Activated T-helper 2 cell treated with anti-CD3 and anti-CD28 coated beads, Interferon-gamma antibody, Interleukin-2, Interleukin-4, amounts not matched to agents 10 μg/mL and 5 μg/mL and 100 μg/mL, durations not matched to agents 14 hours and 24 hours and 36 hours (primary cell): ENCODE measurements around the gene IGFBP7. TPM values are rescaled to one million over a fixed set of nuclear protein-coding genes. Genes with fewer than 3 reads are reported as not detected.

Experiments used
- DNase-seq: peaks from one replicate; pipeline ENCODE4 v3.0.0; 2021; ENCODE audit warnings: low spot score
- H3K27ac Mint-ChIP-seq: one replicate; pipeline ENCODE4 v1.8.0; 2021; ENCODE audit warnings: mixed read lengths
- H3K27me3 Mint-ChIP-seq: one replicate; pipeline ENCODE4 v1.8.0; 2021; ENCODE audit warnings: low read depth, mixed read lengths
- H3K36me3 Mint-ChIP-seq: one replicate; pipeline ENCODE4 v1.8.0; 2021; ENCODE audit warnings: low read depth, mixed read lengths
- H3K4me1 Mint-ChIP-seq: one replicate; pipeline ENCODE4 v1.8.0; 2021; ENCODE audit warnings: low read depth, mixed read lengths
- H3K4me3 Mint-ChIP-seq: one replicate; pipeline ENCODE4 v1.8.0; 2021; ENCODE audit warnings: low read depth, mild to moderate bottlenecking, moderate library complexity, mixed read lengths
- H3K9me3 Mint-ChIP-seq: one replicate; pipeline ENCODE4 v1.8.0; 2021; ENCODE audit warnings: mixed read lengths
- intact Hi-C: fragments of 100-400 bp; cut with micrococcal nuclease; formaldehyde crosslinking; loops from one replicate; pipeline ENCODE4 v1.15.1; 2023
- total RNA-seq: library from RNA; stranded (reverse); gene quantifications from 2 replicates; pipeline ENCODE4 v1.2.3, GENCODE V29; 2022

IGFBP7 gene
- total RNA-seq, result not detected in 2 replicates

GRCh38 chr4:57109847-57110639 lies at the start of gene IGFBP7:
Gene IGFBP7, minus strand, starts transcription at chr4:57110385. Its CDS starts 34 bp downstream, at chr4:57110351.
- intact Hi-C loops, result loop anchor here (2.0 kb wide), 1 partner anchor 53 kb away; no protein-coding TSS in a partner anchor
- Mint-ChIP-seq H3K27ac (no peak within 1 kb of the TSS), H3K9me3 (no peaks in the 10 kb centered on the region), H3K4me1 (peaks cover 10% of the 10 kb centered on the region), H3K4me3 (peak within 1 kb of the TSS; percentile 79), H3K27me3 (peaks cover 69% of the 10 kb centered on the region), H3K36me3 (no peaks in the 10 kb centered on the region)
- no peak for DNase-seq

- H3K4me3 Mint-ChIP-seq, result no peak overlapping the region
- intact Hi-C loops, result no loop called here
- H3K27ac Mint-ChIP-seq, result no peak overlapping the region
- peaks cover 17% of the 10 kb centered on the region for H3K27me3 Mint-ChIP-seq
- H3K4me1 Mint-ChIP-seq, result peaks cover 9% of the 10 kb centered on the region
- no peak for DNase-seq
- no peaks in the 10 kb centered on the region for H3K36me3 Mint-ChIP-seq
- no peaks in the 10 kb centered on the region for H3K9me3 Mint-ChIP-seq
Measured at GRCh38 chr4:57159866-57160265, 49.7 kb upstream of the IGFBP7 start.

- H3K9me3 Mint-ChIP-seq, result no peaks in the 10 kb centered on the region
- peaks cover 8% of the 10 kb centered on the region for H3K27me3 Mint-ChIP-seq
- intact Hi-C loops, result no loop called here
- H3K4me3 Mint-ChIP-seq, result no peak overlapping the region
- no peak overlapping the region for H3K27ac Mint-ChIP-seq
- DNase-seq, result no peak
- H3K36me3 Mint-ChIP-seq, result no peaks in the 10 kb centered on the region
- H3K4me1 Mint-ChIP-seq, result peaks cover 5% of the 10 kb centered on the region
Measured at GRCh38 chr4:57158762-57159161, 48.6 kb upstream of the IGFBP7 start.

- intact Hi-C loops, result no loop called here
Measured at GRCh38 chr4:57158221-57158620, 48.0 kb upstream of the IGFBP7 start.

GRCh38 chr4:57157596-57158137 lies 47.5 kb upstream of the IGFBP7 start:
- Mint-ChIP-seq H3K9me3 (no peaks in the 10 kb centered on the region), H3K4me1 (no peaks in the 10 kb centered on the region), H3K36me3 (no peaks in the 10 kb centered on the region), H3K4me3 (no peak overlapping the region), H3K27me3 (peaks cover 11% of the 10 kb centered on the region), H3K27ac (no peak overlapping the region)
- intact Hi-C loops, result no loop called here
- no peak for DNase-seq

More at GRCh38 chr4:57158221-57158620, 48.0 kb upstream of the IGFBP7 start:
- no peak overlapping the region for H3K27ac Mint-ChIP-seq
- no peak for DNase-seq
- H3K36me3 Mint-ChIP-seq, result no peaks in the 10 kb centered on the region
- H3K4me3 Mint-ChIP-seq, result no peak overlapping the region
- peaks cover 2% of the 10 kb centered on the region for H3K4me1 Mint-ChIP-seq
- peaks cover 11% of the 10 kb centered on the region for H3K27me3 Mint-ChIP-seq
- no peaks in the 10 kb centered on the region for H3K9me3 Mint-ChIP-seq

- Mint-ChIP-seq H3K4me1 (no peaks in the 10 kb centered on the region), H3K9me3 (no peaks in the 10 kb centered on the region), H3K36me3 (no peaks in the 10 kb centered on the region), H3K27ac (no peak overlapping the region), H3K4me3 (no peak overlapping the region), H3K27me3 (peaks cover 6% of the 10 kb centered on the region)
- intact Hi-C loops, result no loop called here
- no peak for DNase-seq
Measured at GRCh38 chr4:57156242-57156990, 46.2 kb upstream of the IGFBP7 start.

- Mint-ChIP-seq H3K4me1 (no peaks in the 10 kb centered on the region), H3K27ac (no peak overlapping the region), H3K27me3 (peaks cover 4% of the 10 kb centered on the region), H3K36me3 (no peaks in the 10 kb centered on the region), H3K9me3 (no peaks in the 10 kb centered on the region), H3K4me3 (no peak overlapping the region)
- DNase-seq, result no peak
- intact Hi-C loops, result no loop called here
Measured at GRCh38 chr4:57154926-57155325, 44.7 kb upstream of the IGFBP7 start.

GRCh38 chr4:57154191-57154590 lies 44.0 kb upstream of the IGFBP7 start:
- no peaks in the 10 kb centered on the region for H3K36me3 Mint-ChIP-seq
- no peak for DNase-seq
- H3K27me3 Mint-ChIP-seq, result peaks cover 4% of the 10 kb centered on the region
- no peak overlapping the region for H3K4me3 Mint-ChIP-seq
- no peak overlapping the region for H3K27ac Mint-ChIP-seq
- no peaks in the 10 kb centered on the region for H3K9me3 Mint-ChIP-seq
- intact Hi-C loops, result no loop called here
- H3K4me1 Mint-ChIP-seq, result no peaks in the 10 kb centered on the region

- Mint-ChIP-seq H3K27ac (no peak overlapping the region), H3K36me3 (no peaks in the 10 kb centered on the region), H3K4me1 (no peaks in the 10 kb centered on the region), H3K9me3 (no peaks in the 10 kb centered on the region), H3K27me3 (peaks cover 4% of the 10 kb centered on the region), H3K4me3 (no peak overlapping the region)
- intact Hi-C loops, result no loop called here
- no peak for DNase-seq
Measured at GRCh38 chr4:57153207-57153606, 43.0 kb upstream of the IGFBP7 start.

- H3K9me3 Mint-ChIP-seq, result no peaks in the 10 kb centered on the region
- H3K4me1 Mint-ChIP-seq, result no peaks in the 10 kb centered on the region
- H3K27ac Mint-ChIP-seq, result no peak overlapping the region
- H3K4me3 Mint-ChIP-seq, result no peak overlapping the region
- peaks cover 4% of the 10 kb centered on the region for H3K27me3 Mint-ChIP-seq
- no peak for DNase-seq
- intact Hi-C loops, result no loop called here
- no peaks in the 10 kb centered on the region for H3K36me3 Mint-ChIP-seq
Measured at GRCh38 chr4:57151481-57151880, 41.3 kb upstream of the IGFBP7 start.

GRCh38 chr4:57149833-57150232 lies 39.6 kb upstream of the IGFBP7 start:
- Mint-ChIP-seq H3K27ac (no peak overlapping the region), H3K4me1 (no peaks in the 10 kb centered on the region), H3K9me3 (no peaks in the 10 kb centered on the region), H3K4me3 (no peak overlapping the region), H3K27me3 (peaks cover 3% of the 10 kb centered on the region), H3K36me3 (no peaks in the 10 kb centered on the region)
- intact Hi-C loops, result no loop called here
- no peak for DNase-seq

- Mint-ChIP-seq H3K9me3 (no peaks in the 10 kb centered on the region), H3K4me3 (no peak overlapping the region), H3K4me1 (no peaks in the 10 kb centered on the region), H3K27ac (no peak overlapping the region), H3K27me3 (peaks cover 3% of the 10 kb centered on the region), H3K36me3 (no peaks in the 10 kb centered on the region)
- DNase-seq, result no peak
- intact Hi-C loops, result no loop called here
Measured at GRCh38 chr4:57148831-57149505, 38.8 kb upstream of the IGFBP7 start.
